ENCODE measurements around the gene COL23A1.

DNA sequence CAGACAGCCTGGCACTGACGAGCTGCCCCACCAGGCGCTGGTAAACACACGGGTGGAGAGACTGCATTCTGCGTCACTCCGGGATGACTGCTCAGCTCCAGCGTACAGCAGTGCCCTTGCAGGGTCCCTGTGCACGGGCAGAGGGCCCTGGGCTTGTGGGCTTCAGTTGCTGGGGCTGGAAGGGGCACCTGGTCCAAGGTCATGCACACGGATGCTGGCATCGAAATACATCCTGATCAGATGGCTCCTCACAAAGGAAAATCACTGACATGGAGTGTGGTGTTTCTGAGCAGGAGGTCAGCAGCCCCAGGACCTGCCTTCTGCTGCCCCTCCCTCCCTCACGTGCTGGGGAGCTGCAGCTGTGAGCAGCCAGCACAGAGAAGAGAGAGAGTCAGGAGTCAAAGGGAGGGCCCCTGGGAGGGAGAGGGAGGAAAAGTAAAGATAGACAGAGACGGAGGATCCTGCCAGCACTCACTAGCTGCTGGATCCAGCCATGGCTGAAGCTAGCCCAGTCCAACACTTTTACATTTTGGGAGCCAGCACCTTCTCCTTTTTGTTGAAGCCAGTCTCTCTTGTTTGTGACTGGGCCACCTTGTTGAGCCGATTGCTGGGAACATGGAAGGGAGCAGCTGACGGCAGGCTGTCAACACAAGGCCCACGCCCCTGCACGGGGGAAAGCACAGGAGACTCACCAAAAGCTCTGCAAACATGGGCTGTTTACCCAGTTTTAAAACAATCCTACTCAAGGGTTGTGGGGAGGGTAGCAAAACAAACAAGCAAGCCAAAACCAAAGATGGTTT, 191.1 kb downstream of the COL23A1 start:
- TF ChIP-seq YY1 (IDR thresholded peaks at IDR 0.05; ENCODE audit: low read depth, low read length): no peak
- TF ChIP-seq, protein P1, sequence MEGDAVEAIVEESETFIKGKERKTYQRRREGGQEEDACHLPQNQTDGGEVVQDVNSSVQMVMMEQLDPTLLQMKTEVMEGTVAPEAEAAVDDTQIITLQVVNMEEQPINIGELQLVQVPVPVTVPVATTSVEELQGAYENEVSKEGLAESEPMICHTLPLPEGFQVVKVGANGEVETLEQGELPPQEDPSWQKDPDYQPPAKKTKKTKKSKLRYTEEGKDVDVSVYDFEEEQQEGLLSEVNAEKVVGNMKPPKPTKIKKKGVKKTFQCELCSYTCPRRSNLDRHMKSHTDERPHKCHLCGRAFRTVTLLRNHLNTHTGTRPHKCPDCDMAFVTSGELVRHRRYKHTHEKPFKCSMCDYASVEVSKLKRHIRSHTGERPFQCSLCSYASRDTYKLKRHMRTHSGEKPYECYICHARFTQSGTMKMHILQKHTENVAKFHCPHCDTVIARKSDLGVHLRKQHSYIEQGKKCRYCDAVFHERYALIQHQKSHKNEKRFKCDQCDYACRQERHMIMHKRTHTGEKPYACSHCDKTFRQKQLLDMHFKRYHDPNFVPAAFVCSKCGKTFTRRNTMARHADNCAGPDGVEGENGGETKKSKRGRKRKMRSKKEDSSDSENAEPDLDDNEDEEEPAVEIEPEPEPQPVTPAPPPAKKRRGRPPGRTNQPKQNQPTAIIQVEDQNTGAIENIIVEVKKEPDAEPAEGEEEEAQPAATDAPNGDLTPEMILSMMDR (IDR thresholded peaks at IDR 0.05; ENCODE audit: control extremely low read depth in 1 of 3, insufficient read depth in 1 of 3, low read depth in 1 of 3, low read length in 3 of 3): no peak
- no peak for TF ChIP-seq BRCA1 (IDR thresholded peaks at IDR 0.05; ENCODE audit: low read depth, low read length)
- TF ChIP-seq POLR2A (IDR thresholded peaks at IDR 0.05; ENCODE audit: control extremely low read depth in 1 of 2, low read depth in 2 of 2, low read length in 2 of 2): no peak
- no peak for TF ChIP-seq MAFK (IDR thresholded peaks at IDR 0.05; ENCODE audit: low read depth, low read length)
- TF ChIP-seq EP300 (IDR thresholded peaks at IDR 0.05; ENCODE audit: borderline replicate concordance in 1 of 2, low read depth in 2 of 2, low read length in 2 of 2): no peak
- TF ChIP-seq CHD2 (IDR thresholded peaks at IDR 0.05; ENCODE audit: low read length): no peak
- TF ChIP-seq TCF12 (IDR thresholded peaks at IDR 0.05; ENCODE audit: low read depth, low read length): no peak
- no peak for TF ChIP-seq ZNF274 (IDR thresholded peaks at IDR 0.05; ENCODE audit: borderline replicate concordance, extremely low read depth, low read length)
- TF ChIP-seq EGR1 (IDR thresholded peaks at IDR 0.05; ENCODE audit: borderline replicate concordance, low read depth, low read length): no peak

Measured in H1 (cell line).